GM12892 (cell line): ENCODE results near the gene AIP.
A peak's percentile ranks its signal among the peaks of the same experiment; 100 is the strongest.

Source experiments
- POLR2A ChIP-seq: IDR thresholded peaks from 2 replicates; pipeline ENCODE4 v1.6.1; 2011; ENCODE audit warnings: low read depth, low read length, control low read depth
- POLR2AphosphoS5 ChIP-seq: IDR thresholded peaks from 2 replicates; pipeline ENCODE4 v1.6.1; 2011; ENCODE audit warnings: low read depth, low read length, control low read depth

DNA sequence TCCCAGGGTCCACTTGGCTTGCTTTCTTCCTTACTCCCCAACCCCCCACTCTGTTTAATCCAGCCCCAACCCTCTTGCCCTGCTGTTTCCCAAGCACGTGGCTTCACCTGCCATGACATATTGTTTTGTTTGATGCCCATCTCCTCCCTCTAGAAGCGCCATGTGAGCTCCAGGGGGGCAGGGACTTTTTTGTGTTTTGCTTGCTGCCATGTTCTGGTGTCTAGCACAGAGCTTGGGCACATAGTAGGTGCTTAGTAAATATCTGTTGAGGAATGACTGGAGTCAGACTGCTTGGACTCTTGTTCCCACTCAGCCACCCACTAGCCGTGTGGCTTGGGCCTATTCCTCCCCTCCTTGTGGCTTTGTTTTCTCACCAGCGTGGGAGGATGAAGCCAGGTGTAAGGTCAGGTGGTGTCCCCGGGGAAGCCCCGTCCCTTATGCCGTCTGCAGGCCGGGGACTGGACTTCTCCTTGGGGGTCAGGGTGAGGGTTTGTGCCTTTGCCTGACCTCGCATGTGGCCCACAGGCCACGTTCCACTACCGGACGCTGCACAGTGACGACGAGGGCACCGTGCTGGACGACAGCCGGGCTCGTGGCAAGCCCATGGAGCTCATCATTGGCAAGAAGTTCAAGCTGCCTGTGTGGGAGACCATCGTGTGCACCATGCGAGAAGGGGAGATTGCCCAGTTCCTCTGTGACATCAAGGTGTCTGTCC is 3.8 kb downstream of the AIP start:
- peak; percentile 44; the same call in 1 of the 2 replicates for TF ChIP-seq POLR2AphosphoS5
- peak; percentile 48; the same call in 1 of the 2 replicates for TF ChIP-seq POLR2A
